GM19324 (cell line): ENCODE measurements around the gene COL4A6.

Experiments used
- ATAC-seq: cut with Tn5 transposase; IDR thresholded peaks from one replicate; pipeline ENCODE4 v1.9.1; 2021; ENCODE audit warnings: mild to moderate bottlenecking, moderate library complexity; ENCODE audit not compliant: unreplicated experiment, low FRiP score

COL4A6 gene

DNA sequence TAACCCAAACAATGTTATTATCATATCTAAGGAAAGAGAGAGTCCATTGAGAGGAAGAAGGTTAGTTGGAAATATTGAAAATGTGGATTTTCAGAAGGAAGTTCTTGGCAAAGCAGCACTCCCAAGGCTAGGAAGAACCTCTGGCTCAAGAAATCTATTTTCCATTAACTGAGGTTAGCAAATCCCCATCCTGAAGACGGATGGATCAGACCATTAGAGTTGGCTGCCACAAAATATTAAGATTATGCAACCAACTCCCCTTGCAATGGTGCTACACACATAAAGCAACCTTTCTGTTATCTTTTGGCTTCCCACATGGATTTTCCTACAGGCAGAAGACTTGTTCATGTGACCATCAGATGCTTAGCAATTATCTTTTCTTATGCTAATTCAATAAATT lies 96.3 kb downstream of the COL4A6 start:
- no peak for ATAC-seq

DNA sequence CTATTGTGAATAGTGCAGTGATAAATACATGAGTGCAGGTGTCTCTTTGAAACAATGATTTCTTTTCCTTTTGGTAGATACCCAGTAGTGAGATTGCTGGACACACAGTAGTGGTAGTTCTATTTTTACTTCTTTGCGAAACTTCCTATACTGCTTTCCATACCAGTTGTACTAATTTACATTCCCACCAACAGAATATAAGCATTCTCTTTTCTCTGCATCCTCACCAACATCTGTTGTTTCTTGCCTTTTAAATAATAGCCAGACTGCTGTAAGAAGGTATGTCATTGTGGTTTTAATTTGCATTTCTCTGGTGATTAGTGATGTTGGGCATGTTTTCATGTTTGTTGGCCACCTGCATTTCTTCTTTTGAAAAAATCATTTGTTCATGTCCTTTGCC lies 105.9 kb downstream of the COL4A6 start:
- ATAC-seq = peak; percentile 81

DNA sequence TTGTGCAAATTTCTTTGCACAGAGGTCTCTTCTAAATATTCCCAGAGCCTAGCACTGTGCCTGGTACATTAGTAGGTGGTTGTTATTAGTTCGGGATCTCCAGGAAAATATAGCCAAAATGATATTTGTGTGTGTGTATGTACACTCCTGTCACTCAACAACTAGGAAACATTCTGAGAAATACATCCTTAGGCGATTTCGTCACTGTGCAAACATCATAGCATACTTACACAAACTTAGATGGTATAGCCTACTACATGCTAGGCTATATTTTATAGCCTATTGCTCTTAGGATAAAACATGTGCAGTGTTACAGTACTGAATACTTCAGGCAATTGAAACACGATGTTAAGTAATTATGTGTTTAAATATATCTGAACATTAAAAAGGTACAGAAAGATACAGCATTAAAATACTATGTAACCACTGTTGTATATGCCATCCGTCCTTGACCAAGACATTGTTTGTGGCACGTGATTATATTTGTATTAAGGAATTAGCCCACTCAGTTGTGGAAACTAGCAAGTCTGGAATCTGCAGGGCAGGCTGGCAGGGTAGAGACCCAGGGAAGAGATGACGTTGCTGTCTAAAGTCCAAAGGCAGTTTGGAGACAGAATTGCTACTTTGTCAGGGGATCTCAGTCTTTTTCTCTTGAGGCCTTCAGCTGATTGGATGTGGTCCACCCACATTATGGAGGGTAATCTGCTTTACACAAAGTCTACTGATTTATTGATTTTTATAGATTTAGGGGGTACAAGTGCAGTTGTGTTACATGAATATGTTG lies 106.9 kb downstream of the COL4A6 start:
- no peak for ATAC-seq

DNA sequence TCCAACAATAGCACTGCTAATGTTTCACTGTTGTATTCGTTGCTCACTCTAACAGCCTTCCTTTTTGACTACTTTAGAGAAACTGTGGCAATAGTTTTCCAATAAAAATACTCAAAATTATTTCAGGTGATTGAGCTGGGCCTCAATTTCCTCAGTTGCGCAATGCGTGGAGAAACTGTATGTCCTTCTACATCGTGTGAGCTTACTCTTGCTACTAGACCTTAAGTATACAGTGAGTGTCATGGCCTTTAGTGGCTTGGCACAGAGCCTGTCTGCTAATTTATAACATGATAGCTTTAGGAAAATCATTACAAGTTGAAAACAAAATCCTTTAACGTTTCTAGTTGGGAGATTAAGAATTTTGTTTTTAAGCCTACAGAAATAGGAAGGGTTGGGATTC lies 114.5 kb downstream of the COL4A6 start:
- no peak for ATAC-seq

DNA sequence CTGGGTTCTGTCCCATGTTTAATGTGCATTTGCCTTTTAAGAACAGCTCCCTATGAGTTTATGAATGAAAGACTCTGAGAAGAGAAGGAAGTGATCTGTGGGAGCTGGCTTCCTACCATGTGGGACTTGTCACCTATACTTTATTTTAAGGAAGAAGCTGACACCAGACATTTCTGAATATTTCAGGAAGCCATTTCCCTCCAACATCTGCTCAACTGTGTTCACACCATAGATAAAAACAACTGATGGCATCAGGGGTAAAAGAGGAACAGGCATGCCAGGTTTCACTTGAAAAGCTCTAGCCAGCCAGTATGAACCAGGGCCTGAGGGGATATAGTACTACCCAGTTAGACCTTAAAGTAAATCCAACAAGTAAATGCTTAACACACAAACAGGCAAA lies 116.0 kb downstream of the COL4A6 start:
- no peak for ATAC-seq

DNA sequence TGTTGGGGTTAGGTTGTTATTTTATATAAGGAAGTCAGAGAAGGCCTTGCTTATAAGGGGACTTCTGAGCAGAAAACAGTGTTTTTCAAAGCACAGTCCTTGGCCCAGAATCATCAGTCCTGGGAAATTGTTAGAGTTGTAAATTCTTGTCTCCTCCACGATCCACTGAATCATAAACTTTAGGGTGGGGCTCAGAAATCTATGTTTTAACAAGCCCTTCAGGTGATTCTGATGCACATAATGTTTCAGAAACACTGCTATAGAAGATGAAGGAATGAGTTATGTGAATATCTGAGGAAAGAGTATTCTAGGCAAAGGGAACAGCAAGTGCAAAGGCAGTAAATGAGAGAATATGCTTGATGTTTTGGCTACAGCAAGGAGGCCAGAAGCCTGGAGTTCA lies 121.8 kb downstream of the COL4A6 start:
- ATAC-seq = no peak

DNA sequence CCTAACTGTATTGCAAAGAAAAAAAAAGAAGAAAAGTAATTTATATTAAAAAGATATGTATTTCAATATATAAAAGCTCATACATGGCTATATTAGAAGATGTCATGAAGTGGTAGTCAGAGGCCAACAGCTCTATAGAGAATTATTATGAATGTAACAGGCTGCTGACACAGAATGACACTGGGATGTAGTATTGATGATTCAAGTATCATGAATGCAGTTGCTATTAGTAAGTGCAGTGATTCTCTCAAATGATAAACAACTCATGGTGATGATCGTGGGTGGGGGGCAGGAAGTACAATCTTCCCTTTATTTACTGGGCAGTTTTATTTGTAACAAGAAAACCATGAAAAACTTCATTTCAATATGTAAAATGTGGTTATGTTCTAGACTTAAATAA lies 124.6 kb downstream of the COL4A6 start:
- no peak for ATAC-seq

DNA sequence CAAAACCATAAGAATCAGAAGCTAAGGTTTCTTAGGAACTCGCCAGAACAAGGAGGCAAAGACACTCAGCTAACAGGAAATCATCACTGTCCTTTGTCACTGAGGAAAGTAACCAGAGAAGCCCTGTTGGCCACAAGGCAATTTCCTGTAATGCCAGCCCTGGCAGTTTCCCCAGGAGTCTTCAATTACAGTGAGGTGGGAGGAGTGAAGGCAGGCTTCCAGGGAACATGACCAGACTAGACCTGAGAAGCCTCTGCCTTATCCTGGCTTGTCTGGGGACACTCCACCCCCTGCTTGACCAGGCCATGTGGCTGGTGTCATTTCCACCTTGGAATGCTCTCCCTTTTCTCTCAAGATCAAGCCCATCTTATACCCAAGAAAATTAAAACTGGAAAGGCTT lies 125.3 kb downstream of the COL4A6 start:
- no peak for ATAC-seq

DNA sequence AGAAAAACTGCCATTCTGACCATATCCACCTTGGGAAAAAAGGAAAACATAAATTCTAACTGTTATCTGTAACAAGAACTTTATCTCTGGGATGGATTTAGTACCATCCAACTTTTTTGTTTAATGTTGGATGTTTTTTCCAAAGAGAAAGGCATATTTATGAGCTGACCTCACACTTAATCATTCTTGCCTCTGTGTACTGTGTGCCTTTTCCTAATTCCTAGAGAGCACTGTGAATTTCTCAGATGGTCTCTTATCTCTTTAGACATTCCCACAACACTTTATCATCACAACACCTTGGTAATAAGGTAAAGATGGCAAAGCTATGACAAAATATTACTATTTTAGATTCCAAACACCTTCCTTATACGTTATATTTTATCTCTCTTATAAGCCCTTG lies 126.2 kb downstream of the COL4A6 start:
- no peak for ATAC-seq

DNA sequence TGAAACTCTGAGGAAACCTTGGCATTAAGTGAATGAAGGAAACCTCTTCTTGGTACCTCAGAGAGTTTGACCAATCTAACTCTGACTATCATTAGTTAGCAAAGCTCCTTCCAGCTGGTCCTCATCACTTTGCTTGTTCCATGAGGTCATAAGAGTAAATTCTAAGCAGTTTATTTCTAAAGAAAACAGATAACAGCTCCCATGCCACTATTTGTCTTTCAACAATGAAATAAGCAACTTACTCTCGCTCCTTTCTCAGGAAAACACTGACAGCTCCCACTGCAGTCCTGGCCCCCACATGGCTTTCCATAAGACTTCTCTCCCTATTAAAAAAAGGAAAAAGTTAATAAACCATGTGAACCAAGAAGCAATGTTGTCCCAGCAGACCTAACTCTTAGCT lies 127.7 kb downstream of the COL4A6 start:
- no peak for ATAC-seq

DNA sequence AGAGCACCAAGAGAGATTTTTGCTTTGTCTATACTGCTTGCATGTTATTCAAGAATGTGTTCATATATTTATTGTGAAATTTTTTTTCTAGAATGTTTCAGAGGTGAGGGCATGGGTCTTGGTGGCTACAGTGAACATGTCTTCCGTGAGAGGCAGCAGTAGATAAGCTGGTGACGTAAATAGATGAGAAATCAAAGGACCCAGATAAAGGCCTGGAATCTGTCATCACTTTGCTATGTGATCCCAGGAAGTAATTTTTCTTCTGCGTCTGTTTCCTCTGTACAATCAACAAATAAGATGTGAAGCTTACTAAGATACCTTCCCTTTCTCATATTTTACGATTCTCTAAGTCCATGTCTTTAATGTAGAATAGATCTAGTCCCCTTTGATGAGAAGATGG lies 129.1 kb downstream of the COL4A6 start:
- no peak for ATAC-seq

DNA sequence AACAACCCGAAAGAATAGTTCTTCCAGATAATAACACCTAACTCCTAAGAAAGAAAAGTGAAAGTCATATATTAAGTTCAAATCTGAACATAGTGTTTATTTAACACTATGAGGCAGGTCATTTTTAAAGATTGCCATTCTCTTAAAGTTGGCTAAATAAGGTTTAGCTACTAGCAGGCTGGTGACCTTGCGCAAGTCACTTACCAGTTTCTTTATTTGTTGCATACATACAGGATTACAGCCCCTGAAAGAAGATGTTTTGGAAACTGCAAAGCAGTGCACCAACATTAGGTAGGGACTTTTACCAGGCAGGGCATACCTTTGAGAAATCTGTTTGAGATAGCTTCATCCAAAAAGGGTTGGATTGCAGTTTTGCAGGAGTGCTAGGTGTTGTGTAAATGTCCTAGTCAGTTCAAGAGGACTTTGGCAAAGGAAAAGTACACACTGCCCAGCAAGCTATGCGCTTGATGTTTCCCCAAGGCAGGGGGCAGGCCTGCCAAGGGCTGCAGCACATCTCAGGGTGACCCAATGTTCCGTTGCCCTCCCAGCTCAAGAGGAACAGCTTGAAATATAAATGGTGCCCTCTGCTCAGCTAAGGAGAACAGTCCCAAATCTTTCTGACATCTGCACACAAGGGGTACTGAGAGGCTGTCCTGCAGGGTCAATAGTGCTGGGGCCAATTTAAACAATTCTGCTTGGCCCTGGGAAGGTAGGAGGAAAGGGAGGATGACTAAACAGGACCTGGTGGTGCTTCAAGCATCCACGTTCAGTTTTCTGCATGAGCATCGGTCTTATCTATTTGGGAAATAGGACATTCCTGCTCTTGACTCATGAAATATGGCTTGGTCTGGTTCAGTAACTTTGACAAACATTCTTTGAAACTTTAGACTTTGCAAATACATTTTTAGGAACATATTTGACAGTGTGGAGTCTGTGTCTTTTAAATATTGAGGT lies 130.8 kb downstream of the COL4A6 start:
- no peak for ATAC-seq

DNA sequence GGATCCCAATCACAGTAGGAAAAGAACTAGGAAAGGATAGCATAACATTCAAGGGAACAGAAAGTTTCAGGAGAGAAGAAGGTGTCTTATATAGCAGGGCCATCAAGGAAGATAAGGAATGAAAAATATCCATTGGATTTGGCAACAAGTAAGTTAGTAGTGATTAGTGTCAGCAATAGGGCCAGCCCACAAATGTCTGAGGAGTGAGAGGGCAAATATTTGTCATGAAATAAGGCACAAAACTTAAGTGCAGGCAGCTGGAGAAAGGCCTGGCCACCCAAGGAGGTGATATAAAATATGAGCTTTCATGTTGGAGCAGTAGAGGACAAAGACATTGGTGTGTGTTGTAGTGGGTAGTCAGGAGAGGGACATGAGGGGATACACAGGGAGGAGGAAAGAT lies 132.1 kb downstream of the COL4A6 start:
- ATAC-seq = no peak

DNA sequence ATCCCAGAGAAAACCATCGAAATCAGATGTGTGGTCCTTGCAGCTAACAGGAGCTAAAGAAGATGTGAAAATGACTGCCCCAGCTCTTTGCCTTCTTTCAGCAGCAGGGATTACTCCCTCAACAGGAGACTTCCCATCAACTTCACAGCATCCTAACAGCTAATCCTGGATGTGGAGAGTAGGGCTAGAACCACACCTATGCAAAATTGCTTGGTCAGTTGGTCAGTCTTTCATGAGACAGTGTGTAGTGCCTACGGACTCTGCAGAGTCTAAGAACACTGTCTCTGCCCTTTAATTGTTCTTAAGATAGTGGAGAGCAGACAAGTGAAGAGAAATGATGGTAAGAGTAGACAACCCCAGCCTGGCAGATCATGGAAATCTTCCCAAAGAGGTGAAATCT lies 133.5 kb downstream of the COL4A6 start:
- no peak for ATAC-seq

DNA sequence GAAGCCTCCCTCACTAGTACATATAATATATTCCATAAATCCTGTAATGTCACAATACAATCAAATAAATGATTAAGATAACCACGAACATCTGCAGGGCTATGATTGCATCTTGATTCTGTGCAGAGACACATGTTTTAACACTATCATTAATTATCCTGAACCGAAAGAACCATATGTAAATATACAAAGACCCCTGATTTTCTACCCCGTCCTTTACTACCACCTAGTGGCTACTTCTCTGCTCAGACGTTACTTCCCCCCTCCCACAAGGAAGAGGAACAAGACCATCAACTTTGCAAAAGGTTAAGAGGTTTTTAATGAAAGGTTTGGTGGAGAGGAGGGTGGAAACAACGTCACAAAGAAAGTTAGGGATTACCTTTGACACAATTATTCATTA lies 134.0 kb downstream of the COL4A6 start:
- no peak for ATAC-seq

DNA sequence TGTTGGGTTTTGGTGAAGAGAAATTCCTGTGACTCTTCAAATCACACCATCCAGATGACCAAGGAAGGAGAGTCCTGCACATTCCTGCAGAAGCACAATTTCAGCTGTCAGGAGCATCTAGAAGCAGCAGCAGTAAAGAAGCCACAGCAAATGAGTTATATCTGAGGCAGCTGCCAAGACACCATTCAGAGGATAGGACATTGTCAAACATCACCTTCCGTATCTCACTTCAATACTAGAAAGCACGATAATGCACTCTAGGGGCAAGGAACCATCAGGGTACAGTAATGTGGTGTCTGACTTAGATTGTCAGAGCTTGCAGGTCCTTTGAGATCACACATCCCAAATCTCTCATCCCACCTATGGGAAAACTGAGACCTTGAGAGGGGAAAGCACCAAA lies 134.5 kb downstream of the COL4A6 start:
- ATAC-seq = no peak

DNA sequence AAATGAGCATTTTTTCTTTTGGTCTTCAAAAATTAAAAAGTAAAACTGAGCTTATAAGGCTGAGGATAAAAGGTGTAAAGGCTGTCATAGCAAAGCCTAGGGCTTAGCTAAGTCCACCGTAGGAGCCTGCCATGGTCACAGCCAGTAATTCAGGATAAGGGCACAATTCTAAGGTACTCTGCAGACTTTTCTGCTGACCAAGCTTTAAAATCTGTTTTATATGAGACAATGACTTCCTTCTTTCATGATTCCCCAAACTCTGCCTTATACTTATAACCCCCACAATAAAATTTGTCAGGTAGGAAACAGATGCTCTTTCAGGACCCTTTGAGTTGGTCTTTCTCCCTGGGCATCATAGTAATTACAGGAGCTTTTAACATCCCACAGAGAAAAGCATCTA lies 138.5 kb downstream of the COL4A6 start:
- ATAC-seq = no peak

DNA sequence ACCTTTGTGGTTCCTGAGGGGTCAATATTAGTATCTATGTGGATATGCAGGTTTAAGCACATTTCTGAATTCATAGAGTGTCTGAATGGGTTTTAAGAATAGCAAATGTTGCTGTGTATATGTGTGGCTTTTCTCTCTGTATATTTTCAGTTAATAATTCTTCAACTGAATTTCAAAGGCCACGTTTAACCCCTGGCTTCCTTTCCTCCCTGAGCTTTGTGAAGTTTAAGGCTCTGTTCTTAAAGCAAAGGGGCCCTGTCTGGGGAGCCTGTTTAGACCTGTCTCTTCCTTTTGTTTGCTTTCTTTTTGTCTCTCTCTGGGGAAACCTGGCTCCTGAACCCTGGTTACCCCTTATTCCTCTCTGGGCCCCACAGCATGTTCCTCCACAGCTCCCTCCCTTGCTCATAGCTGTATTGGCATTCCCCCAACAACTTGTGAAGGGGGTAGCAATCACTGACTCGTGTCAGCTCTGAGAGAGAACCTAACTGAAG lies 139.1 kb downstream of the COL4A6 start:
- peak; percentile 54 for ATAC-seq

DNA sequence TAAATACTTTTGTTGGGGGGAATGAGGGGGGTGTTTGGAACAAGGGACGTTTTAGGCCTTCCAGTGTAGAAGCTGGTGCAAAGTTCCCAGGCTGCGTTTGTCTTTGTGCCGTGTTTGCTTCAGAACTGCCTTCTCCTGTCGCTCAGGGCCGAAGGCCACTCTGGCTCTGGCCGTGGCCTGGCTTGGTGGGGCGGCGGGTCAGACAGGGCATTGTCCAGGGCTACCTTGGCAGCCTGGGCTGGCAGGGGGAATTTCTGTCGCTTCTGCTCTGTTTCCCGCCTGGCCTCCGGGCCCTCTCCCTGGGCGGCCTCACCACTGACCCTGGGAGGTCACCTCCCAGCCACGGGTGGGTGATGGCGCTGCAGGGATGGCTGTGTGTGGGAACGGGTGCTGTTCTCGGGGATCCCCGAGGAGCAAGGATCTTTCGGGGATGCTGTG lies 140.0 kb downstream of the COL4A6 start:
- no peak for ATAC-seq

DNA sequence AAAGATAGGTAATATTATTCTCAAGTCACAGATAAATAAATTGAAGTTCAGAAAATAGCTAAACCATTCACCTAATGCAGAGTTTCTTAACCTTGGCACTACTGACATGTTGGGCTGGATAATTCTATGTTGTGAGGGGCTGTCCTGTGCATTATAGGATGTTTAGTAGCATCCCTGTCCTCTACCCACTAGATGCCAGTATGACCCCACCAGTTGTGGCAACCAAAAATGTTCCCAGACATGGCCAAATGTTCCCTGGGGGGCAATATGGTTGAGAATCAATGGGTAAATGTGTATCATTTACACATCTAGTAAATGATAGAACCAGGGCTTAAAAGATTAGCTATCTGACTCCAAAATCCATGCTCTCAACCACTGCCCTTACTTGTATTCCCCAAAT lies 140.9 kb downstream of the COL4A6 start:
- no peak for ATAC-seq

DNA sequence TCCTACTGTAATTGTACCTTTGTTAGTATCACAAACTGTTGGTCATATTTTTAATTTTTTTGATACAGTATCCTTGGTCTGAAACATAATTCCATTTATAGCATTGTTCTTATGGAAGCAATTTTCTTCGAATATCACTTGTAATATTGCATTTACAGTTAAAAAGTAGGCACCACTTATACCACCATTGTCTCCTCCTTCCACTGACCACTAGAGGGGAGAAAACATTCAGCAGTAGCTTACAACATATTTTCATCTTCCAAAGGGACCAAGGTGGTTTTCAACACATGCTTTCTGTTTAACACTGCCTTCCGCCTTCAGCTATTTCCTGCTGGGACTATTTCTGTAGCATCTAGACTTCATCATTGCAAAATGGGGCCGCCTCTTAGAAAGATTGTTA lies 146.2 kb downstream of the COL4A6 start:
- no peak for ATAC-seq

DNA sequence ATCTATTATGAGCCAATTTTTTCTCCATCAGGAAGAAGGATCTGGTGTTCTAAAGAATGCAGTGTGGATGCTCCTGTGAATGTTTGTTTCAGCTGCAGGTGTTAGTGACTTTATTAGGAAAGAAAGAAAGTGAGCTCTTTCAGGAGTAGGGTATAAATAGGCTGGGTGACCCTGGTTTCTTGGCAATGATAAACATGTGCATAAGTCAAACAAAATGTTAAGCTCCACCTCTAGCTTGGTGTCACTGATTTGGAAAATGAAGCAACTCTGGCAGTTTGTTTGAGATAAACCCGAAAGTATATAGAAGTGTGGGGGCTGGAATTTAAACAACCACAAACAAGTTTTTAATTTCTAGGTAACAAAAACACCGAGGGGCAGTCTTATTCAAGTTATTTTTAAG lies 152.3 kb downstream of the COL4A6 start:
- ATAC-seq = no peak
